ENCODE data around the gene SECTM1.
"Not testable (repeated sequence)": the region's sequence is repeated elsewhere in the genome, so short reads cannot be mapped to it uniquely, and the experiment has no call there.

- TF ChIP-seq CTCF (IDR thresholded peaks at IDR 0.05; ENCODE audit: insufficient read depth, low read length, poor library complexity, severe bottlenecking); EZH2phosphoT487 (conservative IDR thresholded peaks at IDR 0.05; ENCODE audit: low read length): not testable (repeated sequence)
These were observed 26.0 kb upstream of the SECTM1 start for GRCh38 chr17:82359451-82360074.
